DND-41 (cell line): ENCODE measurements around the gene EDN2.

ENCODE experiments used
- CTCF ChIP-seq: IDR thresholded peaks from 2 replicates; pipeline ENCODE4 v1.5.1; 2012; ENCODE audit warnings: borderline replicate concordance, low read length, moderate library complexity, mild to moderate bottlenecking; ENCODE audit not compliant: poor library complexity, severe bottlenecking; ENCODE audit errors: extremely low read depth
- EZH2 ChIP-seq: IDR thresholded peaks from 3 replicates; pipeline ENCODE4 v1.6.1; 2012; ENCODE audit warnings: borderline replicate concordance, low read depth, mild to moderate bottlenecking, moderate library complexity, low read length, inconsistent platforms; ENCODE audit not compliant: severe bottlenecking

GRCh38 chr1:41478118-41478748 is 6.2 kb downstream of the EDN2 start:
- no peak for TF ChIP-seq CTCF
- TF ChIP-seq EZH2 = no peak
